HUES6 (cell line): ENCODE data around the gene TRAK2.

Source experiments
- H3K27ac ChIP-seq: 2 replicates; pipeline ENCODE4 v1.7.0; 2013; ENCODE audit warnings: low read depth, mild to moderate bottlenecking, low read length, inconsistent platforms
- H3K27me3 ChIP-seq: 2 replicates; pipeline ENCODE4 v1.6.1; 2013; ENCODE audit warnings: low read length; ENCODE audit not compliant: control insufficient read depth, insufficient read depth
- H3K36me3 ChIP-seq: 2 replicates; pipeline ENCODE4 v1.6.1; 2013; ENCODE audit warnings: low read length; ENCODE audit not compliant: control insufficient read depth, insufficient read depth
- H3K4me1 ChIP-seq: 2 replicates; pipeline ENCODE4 v1.6.1; 2013; ENCODE audit warnings: low read length; ENCODE audit not compliant: control insufficient read depth, insufficient read depth
- H3K4me3 ChIP-seq: 2 replicates; pipeline ENCODE4 v1.5.1; 2013; ENCODE audit warnings: low read depth, low read length
- H3K9ac ChIP-seq: one replicate; pipeline ENCODE4 v1.6.1; 2013; ENCODE audit warnings: mild to moderate bottlenecking, low read length
- H3K9me3 ChIP-seq: 2 replicates; pipeline ENCODE4 v1.6.1; 2013; ENCODE audit warnings: low read depth, low read length; ENCODE audit not compliant: control insufficient read depth, insufficient read depth

TRAK2 gene

DNA sequence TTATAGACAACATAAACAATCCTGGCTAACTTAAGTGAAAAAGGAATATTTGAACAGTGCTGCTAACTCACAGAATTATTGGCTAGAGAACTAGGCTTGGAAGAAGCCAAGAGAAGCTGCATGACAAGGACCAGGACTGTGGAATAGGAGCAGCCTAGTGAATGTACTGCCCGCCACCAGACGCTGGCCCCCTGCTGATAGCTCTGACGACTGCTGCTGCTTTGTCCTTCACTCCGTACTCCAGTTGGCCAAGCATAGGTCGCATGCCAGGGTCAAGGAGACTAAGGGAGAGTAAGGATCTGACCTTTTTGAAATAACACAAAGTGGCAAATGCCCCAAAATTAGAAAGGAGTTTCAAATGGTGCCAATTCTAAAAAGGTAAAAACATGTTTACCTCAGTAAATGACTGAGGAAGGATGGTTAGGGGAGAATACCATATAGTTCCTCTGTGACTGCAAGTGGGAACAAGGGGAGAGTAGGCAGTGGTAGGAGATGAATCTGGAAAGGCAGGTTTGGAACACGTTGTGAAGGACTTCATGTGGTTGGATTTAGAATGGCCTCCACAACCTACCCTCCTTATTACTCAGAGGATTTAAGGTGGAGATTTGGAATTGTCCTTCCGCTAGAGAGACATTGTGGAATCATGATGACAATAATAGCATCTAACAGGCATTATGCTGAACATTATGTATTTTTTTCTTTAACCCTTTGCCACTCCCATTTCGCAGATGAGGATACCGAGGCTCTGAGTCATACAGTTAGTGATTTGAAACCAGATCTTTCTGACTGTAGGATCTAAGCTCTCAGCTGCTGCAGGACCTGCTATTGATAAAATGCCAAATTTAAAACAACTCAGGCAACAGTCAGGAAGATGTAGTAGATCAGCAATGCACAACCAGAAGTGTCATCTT is 19.8 kb upstream of the TRAK2 start:
- no peaks in the 10 kb centered on the region for H3K27me3 ChIP-seq
- H3K27ac ChIP-seq: no peak overlapping the region
- H3K4me1 ChIP-seq: peaks cover 8% of the 10 kb centered on the region
- H3K4me3 ChIP-seq: no peak overlapping the region
- H3K9me3 ChIP-seq: 0 out of 2 replicates have a peak, but pooled peaks cover 2% of the 10 kb centered on the region
- peaks cover 15% of the 10 kb centered on the region for H3K36me3 ChIP-seq
- no peak overlapping the region for H3K9ac ChIP-seq

DNA sequence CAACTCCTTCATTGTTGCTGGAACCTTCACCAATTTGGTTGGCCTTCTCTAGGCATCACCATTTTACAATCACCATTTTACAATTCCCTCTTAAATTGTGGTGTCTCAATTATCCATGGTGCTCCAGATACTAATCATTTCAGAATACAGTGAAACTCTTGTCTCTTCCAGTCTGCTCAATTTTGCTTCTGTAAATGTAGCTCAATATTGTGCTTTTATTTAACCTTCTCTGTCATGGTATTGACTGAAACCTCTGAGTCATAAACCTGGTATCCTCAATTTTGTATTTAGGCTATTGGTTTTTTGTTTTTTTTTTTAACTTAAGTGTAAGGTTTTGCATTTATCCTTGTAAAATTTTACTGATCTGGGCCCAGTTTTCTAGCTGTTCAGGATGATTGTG is 16.4 kb upstream of the TRAK2 start:
- Histone ChIP-seq H3K4me1 (peaks cover 8% of the 10 kb centered on the region), H3K9ac (no peak overlapping the region), H3K4me3 (no peak overlapping the region), H3K27ac (no peak overlapping the region), H3K27me3 (no peaks in the 10 kb centered on the region), H3K36me3 (peaks cover 8% of the 10 kb centered on the region; the same call in 1 of the 2 replicates), H3K9me3 (no peaks in the 10 kb centered on the region)

DNA sequence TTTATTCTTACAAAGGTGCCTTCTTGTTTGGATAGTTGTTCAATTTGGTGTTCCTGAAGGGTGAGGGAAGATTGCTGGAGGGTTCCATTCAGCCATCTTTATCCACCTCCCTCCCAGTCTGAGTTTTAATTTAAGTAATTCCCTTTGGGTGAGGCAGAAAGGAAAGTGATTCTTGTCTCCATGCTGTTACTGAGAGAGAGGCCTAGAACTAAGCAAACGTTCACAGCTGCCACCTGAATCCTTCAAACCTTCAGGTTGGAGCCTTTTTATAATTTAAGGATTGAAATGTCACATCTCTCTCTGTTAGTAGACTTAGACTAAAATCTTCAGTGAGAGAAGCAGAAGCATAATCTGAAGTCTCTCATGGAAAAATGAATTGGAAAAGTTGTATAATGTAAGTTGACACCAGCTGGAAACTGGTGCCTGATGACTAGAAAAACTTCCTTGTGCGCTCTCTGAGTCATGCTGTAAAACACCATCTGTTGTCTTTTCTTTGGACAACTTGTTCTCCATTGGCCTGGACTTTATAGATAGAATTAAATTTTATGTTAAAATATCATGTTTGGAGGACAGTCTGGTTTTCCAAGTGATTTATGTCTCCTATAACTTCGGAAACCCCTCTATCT is 14.9 kb upstream of the TRAK2 start:
- Histone ChIP-seq H3K4me3 (no peak overlapping the region), H3K4me1 (peaks cover 7% of the 10 kb centered on the region), H3K9ac (no peak overlapping the region), H3K36me3 (peaks cover 8% of the 10 kb centered on the region; the same call in 1 of the 2 replicates), H3K27me3 (no peaks in the 10 kb centered on the region), H3K27ac (no peak overlapping the region), H3K9me3 (no peaks in the 10 kb centered on the region)

DNA sequence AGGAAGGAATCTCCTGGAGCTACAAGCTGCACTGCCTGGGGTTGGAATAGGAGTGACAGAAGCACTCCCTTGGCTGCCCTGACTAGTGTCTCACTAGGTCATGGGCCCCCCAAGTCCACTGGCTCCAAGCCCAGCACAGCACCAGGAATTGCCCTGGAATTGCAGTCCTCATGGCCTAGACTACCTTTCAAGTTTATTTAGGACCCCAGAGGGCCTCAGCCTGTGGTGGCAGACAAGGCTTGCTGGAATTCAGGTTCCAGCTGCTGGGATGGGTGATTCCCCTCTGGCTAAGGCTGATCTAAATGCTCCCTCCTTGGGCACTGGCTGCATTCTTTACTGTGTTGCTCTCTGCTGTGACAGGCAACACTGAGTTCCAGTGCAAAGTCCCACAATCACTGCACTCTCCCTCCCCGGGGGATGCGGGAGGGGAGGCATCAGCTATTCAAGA is 14.3 kb upstream of the TRAK2 start:
- Histone ChIP-seq H3K4me3 (no peak overlapping the region), H3K4me1 (peaks cover 2% of the 10 kb centered on the region), H3K27me3 (no peaks in the 10 kb centered on the region), H3K9me3 (no peaks in the 10 kb centered on the region), H3K9ac (no peak overlapping the region), H3K36me3 (peaks cover 9% of the 10 kb centered on the region), H3K27ac (no peak overlapping the region)

DNA sequence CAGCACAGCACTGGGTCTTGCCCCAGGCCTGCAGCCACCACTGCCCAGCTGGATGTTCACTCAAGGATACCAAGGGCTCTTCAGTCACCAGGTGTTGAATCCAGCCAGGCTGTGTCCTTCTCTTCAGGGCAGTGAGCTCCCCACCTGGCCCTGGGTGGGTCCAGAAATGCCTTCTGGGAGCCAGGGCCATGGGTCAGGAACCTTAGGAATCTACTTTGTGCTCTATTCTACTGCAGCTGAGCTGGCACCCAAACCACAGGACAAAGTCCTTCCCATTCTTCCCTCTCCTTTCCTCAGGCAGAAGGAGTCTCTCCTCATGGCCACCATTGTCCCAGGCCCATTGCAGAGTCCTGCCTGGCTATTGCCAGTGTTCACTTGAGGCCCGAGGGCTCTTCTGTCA is 13.3 kb upstream of the TRAK2 start:
- Histone ChIP-seq H3K9me3 (no peaks in the 10 kb centered on the region), H3K4me1 (no peaks in the 10 kb centered on the region), H3K27me3 (no peaks in the 10 kb centered on the region), H3K36me3 (peaks cover 14% of the 10 kb centered on the region), H3K9ac (no peak overlapping the region), H3K27ac (no peak overlapping the region), H3K4me3 (no peak overlapping the region)

DNA sequence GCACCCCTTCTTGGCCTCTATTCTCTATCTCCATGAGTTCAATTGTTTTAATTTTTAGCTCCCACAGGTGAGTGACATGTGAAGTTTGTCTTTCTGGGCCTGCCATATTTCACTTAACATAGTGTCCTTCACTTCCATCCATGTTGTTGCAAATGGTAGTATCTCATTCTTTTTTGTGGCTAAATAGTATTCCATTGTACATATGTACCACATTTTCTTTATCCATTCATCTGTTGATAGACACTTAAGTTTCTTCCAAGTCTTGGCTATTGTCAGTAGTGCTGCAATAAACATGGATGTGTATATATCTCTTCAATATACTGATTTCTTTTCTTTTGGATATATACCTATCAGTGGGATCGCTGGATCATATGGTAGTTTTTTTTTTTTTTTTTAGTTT is 9.3 kb upstream of the TRAK2 start:
- Histone ChIP-seq H3K27me3 (no peaks in the 10 kb centered on the region), H3K36me3 (peaks cover 14% of the 10 kb centered on the region), H3K4me1 (no peaks in the 10 kb centered on the region)

DNA sequence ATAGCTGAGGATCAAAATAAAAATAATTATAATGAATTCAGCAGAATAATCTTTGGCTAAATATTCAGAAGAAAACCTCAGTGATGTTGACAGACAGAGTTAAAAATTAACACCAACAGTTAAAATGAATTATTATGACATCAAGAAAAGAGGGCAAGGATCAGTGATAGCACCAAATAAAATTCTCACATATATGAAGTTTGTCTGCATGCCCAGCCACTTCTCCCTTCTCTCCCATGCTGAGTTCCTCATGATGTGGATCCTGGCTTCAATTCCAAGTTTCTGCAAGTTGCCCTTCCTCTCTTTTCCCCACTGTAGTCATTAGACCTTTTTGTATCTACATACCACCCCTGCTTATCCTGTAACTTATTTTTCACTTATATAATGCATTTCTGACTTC is 7.1 kb upstream of the TRAK2 start:
- H3K36me3 ChIP-seq: peaks cover 6% of the 10 kb centered on the region; the same call in 1 of the 2 replicates
- no peak overlapping the region for H3K4me3 ChIP-seq
- no peak overlapping the region for H3K9ac ChIP-seq
- H3K9me3 ChIP-seq: no peaks in the 10 kb centered on the region
- no peaks in the 10 kb centered on the region for H3K4me1 ChIP-seq
- H3K27ac ChIP-seq: no peak overlapping the region
- no peaks in the 10 kb centered on the region for H3K27me3 ChIP-seq

More for the DNA sequence above, 9.3 kb upstream of the TRAK2 start:
- H3K27ac ChIP-seq: no peak overlapping the region
- no peak overlapping the region for H3K9ac ChIP-seq
- no peaks in the 10 kb centered on the region for H3K9me3 ChIP-seq
- H3K4me3 ChIP-seq: no peak overlapping the region

DNA sequence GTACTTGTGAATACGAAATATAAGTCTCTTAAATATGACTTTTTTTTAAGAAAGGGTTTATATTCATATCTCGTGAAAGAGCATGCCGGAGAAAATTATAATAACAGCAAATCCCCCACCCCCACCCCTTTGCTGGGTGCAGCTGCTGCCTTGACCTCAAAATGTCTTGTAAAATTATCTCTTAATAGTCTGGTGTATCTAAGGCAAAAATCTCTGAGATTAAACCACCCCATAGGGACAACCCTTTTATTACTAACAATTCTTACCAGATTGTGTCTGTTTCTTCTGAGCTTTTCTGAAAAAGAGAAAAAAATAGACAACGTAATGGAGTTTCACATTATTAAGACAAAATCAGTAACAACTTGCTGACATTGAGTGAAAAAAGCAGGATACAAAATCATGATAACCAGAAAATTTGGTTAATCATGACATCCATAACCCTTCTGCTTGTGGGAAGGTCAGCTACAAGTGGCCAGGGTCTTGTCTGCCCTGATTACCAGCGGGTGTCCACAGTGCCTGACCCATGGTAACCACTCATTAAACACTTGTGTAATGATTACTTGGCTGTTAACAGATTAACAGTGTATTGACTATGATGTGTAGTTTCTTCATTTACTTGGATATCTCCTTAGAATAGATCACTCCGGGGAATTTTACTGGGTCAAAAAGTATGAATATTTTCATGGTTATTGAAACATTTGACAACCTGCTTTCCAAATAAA is 1.8 kb upstream of the TRAK2 start:
- H3K4me3 ChIP-seq: peak overlapping the region; percentile 87
- no peaks in the 10 kb centered on the region for H3K9me3 ChIP-seq
- H3K27me3 ChIP-seq: peaks cover 3% of the 10 kb centered on the region; the same call in 1 of the 2 replicates
- no peaks in the 10 kb centered on the region for H3K36me3 ChIP-seq
- peaks cover 8% of the 10 kb centered on the region for H3K4me1 ChIP-seq
- no peak overlapping the region for H3K27ac ChIP-seq
- no peak overlapping the region for H3K9ac ChIP-seq

DNA sequence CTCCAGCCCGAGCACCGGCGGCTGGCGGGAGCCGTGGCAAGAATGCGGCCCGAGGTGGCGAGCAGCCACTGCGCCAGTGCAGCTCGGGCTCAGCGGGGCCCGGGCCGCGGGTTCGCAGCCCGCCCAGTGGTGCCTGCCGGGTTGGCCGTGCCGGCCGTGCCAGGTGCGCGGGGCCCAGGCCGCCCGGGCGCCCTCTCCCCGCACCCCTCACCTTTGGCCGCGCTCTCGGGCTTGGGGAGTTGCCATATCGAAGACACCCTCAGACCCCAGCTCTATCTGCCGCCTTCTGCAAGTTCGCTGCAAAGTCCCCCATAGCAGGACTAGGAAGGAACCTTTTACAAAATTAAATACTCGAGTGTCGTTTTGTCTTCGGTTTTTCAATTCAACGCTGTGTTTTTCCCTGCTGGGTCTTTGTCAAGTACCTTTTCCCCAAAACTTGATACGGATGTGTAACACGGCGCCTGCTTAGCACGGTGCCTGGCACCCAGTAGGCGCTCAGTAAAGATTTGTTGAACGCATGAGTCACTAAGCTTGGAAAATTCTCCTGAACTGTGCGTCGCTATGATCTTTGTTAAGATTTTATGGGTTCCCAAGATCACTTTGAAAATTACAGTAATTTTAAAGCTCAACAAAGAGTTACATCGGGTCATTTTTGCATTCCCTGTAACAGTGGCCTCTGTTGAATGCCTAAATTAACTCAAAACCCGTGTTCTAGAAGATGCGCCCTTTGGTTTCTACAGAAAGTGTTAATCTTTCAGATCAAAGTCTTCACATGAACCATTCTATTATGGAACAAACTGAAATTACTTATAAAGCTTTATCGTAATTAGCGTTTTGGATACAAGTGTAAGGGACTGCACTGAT is 1.0 kb upstream of the TRAK2 start:
- H3K4me1 ChIP-seq: peaks cover 8% of the 10 kb centered on the region
- H3K27me3 ChIP-seq: peaks cover 3% of the 10 kb centered on the region; the same call in 1 of the 2 replicates
- peak overlapping the region; percentile 87 for H3K4me3 ChIP-seq
- peak overlapping the region; percentile 75 for H3K9ac ChIP-seq
- H3K9me3 ChIP-seq: no peaks in the 10 kb centered on the region
- no peaks in the 10 kb centered on the region for H3K36me3 ChIP-seq
- H3K27ac ChIP-seq: 0 out of 2 replicates have a peak overlapping the region, but pooled peaks have one; percentile 31

DNA sequence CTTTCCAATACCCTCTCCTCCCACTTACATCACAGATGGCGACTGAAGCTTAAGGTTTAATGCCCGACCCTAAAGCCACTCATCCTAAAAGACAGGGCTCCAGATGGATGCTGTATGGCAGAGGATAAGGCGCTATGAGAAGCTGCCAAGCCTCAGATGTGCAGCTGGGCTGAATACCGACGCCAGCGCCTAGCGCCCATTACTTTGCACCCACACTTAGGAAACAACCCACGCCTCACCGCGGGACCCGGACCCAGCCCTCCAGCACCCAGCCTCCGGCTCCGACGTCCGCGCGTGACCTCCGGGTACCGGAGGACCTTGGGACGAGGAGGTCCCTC is 335 bp downstream of the TRAK2 start:
- H3K9me3 ChIP-seq: no peaks in the 10 kb centered on the region
- peaks cover 8% of the 10 kb centered on the region for H3K4me1 ChIP-seq
- no peaks in the 10 kb centered on the region for H3K36me3 ChIP-seq
- H3K9ac ChIP-seq: peak overlapping the region; percentile 79
- H3K27ac ChIP-seq: no peak overlapping the region
- H3K27me3 ChIP-seq: peaks cover 3% of the 10 kb centered on the region; the same call in 1 of the 2 replicates
- peak overlapping the region; percentile 87 for H3K4me3 ChIP-seq
